NCI-H2227 treated with DMSO at 0.1 percent for 48 hours (cell line): ENCODE results near the gene OR1D5.
"Not testable (repeated sequence)": the region's sequence is repeated elsewhere in the genome, so short reads cannot be mapped to it uniquely, and the experiment has no call there.

ENCODE experiments used
- DNase-seq: peaks from one replicate; lab custom pipeline; 2025; lab: John Stamatoyannopoulos, UW

Gene OR1D5

GRCh38 chr17:3032258-3033247 lies 30.9 kb downstream of the OR1D5 start:
- DNase-seq = no peak

GRCh38 chr17:3030852-3031470 lies 32.4 kb downstream of the OR1D5 start:
- not testable (repeated sequence) for DNase-seq

GRCh38 chr17:3030096-3030495 lies 33.3 kb downstream of the OR1D5 start:
- DNase-seq = no peak

GRCh38 chr17:3029213-3029913 lies 34.0 kb downstream of the OR1D5 start:
- DNase-seq = no peak

GRCh38 chr17:3027786-3028532 lies 35.4 kb downstream of the OR1D5 start:
- DNase-seq = no peak

- no peak for DNase-seq
Measured at GRCh38 chr17:3026856-3027751, 36.3 kb downstream of the OR1D5 start.

- DNase-seq = no peak
Measured at GRCh38 chr17:3026125-3026855, 37.1 kb downstream of the OR1D5 start.

- no peak for DNase-seq
Measured at GRCh38 chr17:3025421-3026124, 37.8 kb downstream of the OR1D5 start.

- DNase-seq = no peak
Measured at GRCh38 chr17:3024346-3024745, 39.1 kb downstream of the OR1D5 start.

GRCh38 chr17:3022197-3022596 lies 41.2 kb downstream of the OR1D5 start:
- no peak for DNase-seq

GRCh38 chr17:3020381-3020780 lies 43.0 kb downstream of the OR1D5 start:
- DNase-seq = no peak

GRCh38 chr17:3019761-3020160 lies 43.6 kb downstream of the OR1D5 start:
- no peak for DNase-seq

GRCh38 chr17:3017936-3018335 lies 45.5 kb downstream of the OR1D5 start:
- no peak for DNase-seq

- no peak for DNase-seq
Measured at GRCh38 chr17:3015890-3016289, 47.5 kb downstream of the OR1D5 start.

GRCh38 chr17:3012926-3013581 lies 50.4 kb downstream of the OR1D5 start:
- DNase-seq = no peak
